ENCODE measurements around the gene CREM. TPM values are rescaled to one million over a fixed set of nuclear protein-coding genes. Genes with fewer than 3 reads are reported as not detected.

CREM gene
- total and polyA plus RNA-seq, 2 of the 8 experiments (the other 6 are each of a cell fraction or from before 2014, with no cell fraction given): 18.7 to 21.9 TPM

GRCh38 chr10:35211390-35211789 is 84.7 kb downstream of the CREM start:
- Histone ChIP-seq H3K79me1 (ENCODE audit: low read depth, low read length) (no peaks in the 10 kb centered on the region), H3K4me1 (replicated peaks in 1 of 4; ENCODE audit: control insufficient read depth in 3 of 4, insufficient read depth in 4 of 4, low read length in 3 of 4) (peaks cover 2 to 10% (median 6%) of the 10 kb centered on the region in 4 experiments; a peak in 5 of 7 replicates), H3K23ac (ENCODE audit: insufficient read length) (no peak overlapping the region), H2BK12ac (ENCODE audit: low read depth, low read length) (peak overlapping the region; percentile 41; the same call in 1 of the 2 replicates), H3K79me2 (ENCODE audit: control insufficient read depth in 1 of 2, insufficient read depth in 2 of 2, low read length in 2 of 2) (no peaks in the 10 kb centered on the region), H3K27ac (ENCODE audit: low read depth, low read length) (no peak overlapping the region), H3K9ac (replicated peaks in 1 of 4; ENCODE audit: extremely low read depth in 1 of 4, low read depth in 3 of 4, low read length in 3 of 4) (no peak overlapping the region), H3K36me3 (ENCODE audit: control insufficient read depth in 2 of 4, insufficient read depth in 4 of 4, low read length in 3 of 4) (no peaks in the 10 kb centered on the region), H4K5ac (ENCODE audit: insufficient read length, low read depth, low read length) (no peak overlapping the region), H3K9me3 (ENCODE audit: insufficient read depth in 2 of 2, low read depth in 1 of 2, low read length in 1 of 2) (no peaks in the 10 kb centered on the region), H3K4ac (replicated peaks; ENCODE audit: insufficient read length, low read depth, low read length) (no peak overlapping the region), H2AK5ac (ENCODE audit: low read depth, low read length) (no peak overlapping the region; the same call in 1 of the 2 replicates), H3K14ac (ENCODE audit: insufficient read length) (no peak overlapping the region), H3K56ac (replicated peaks; ENCODE audit: insufficient read length, low read depth, low read length) (no peak overlapping the region), H3K4me3 (ENCODE audit: extremely low read depth in 1 of 4, insufficient read depth in 2 of 4, low read depth in 3 of 4, low read length in 4 of 4) (no peak overlapping the region), H2BK120ac (replicated peaks; ENCODE audit: low read depth, low read length) (no peak overlapping the region), H3K4me2 (ENCODE audit: insufficient read depth in 1 of 2, low read depth in 2 of 2, low read length in 2 of 2) (no peak overlapping the region), H4K8ac (ENCODE audit: extremely low read depth, insufficient read depth, low read length) (no peak overlapping the region), H3K27me3 (replicated peaks in 1 of 4; ENCODE audit: control insufficient read depth in 3 of 4, extremely low read depth in 1 of 4, insufficient read depth in 3 of 4, low read length in 3 of 4) (peaks cover 0 to 1% (median 0%) of the 10 kb centered on the region in 4 experiments; a peak in 1 of 7 replicates), H2BK15ac (ENCODE audit: low read length) (no peak overlapping the region), H2BK5ac (ENCODE audit: low read depth, low read length) (no peak overlapping the region), H2BK20ac (ENCODE audit: low read length) (no peak overlapping the region), H4K91ac (replicated peaks; ENCODE audit: insufficient read length, low read length) (no peak overlapping the region), H4K20me1 (replicated peaks in 1 of 2; ENCODE audit: control insufficient read depth in 1 of 2, insufficient read depth in 2 of 2, low read length in 2 of 2) (no peaks in the 10 kb centered on the region), H3K23me2 (ENCODE audit: low read depth, low read length) (no peaks in the 10 kb centered on the region), H3K18ac (ENCODE audit: extremely low read depth, low read length) (no peak overlapping the region), H2AFZ (ENCODE audit: low read length) (no peak overlapping the region)
- WGBS, 2 experiments (ENCODE audit: extremely low coverage in 1 of 2, insufficient coverage in 1 of 2, insufficient read length in 1 of 2, insufficient replicate concordance in 2 of 2, low coverage in 1 of 2, low lambda C conversion rate in 2 of 2, missing lambda C conversion rate in 1 of 2): 54% methylated on average over 7 of the region's 7 CpGs; no CpG with 5 or more reads in 1 of the 2 experiments
- FAIRE-seq (peak; percentile 85), DNase-seq (ENCODE audit: low read depth in 1 of 2, low spot score in 2 of 2) (no peak)
- ChIA-PET CTCF (ENCODE audit: partially characterized antibody) (interaction anchor here (1.0 to 15.6 kb wide), 3 partner anchors 16 to 93 kb away, joined by 4 to 177 read pairs (median 9); no protein-coding TSS in a partner anchor), POLR2A (ENCODE audit: partially characterized antibody) (interaction anchor here (0.8 kb wide), 1 partner anchor 16 kb away, joined by 3 read pairs; no protein-coding TSS in a partner anchor)
- no peak for TF ChIP-seq POLR2AphosphoS5 (IDR thresholded peaks at IDR 0.05; ENCODE audit: low read depth, low read length)
- peak; percentile 45; the same call in 1 of the 2 replicates for TF ChIP-seq TEAD4 (IDR thresholded peaks at IDR 0.05; ENCODE audit: low read depth, low read length)
